Stimulated activated naive CD8-positive, alpha-beta T cell treated with anti-CD3 and anti-CD28 coated beads, Interleukin-15, Interleukin-2, amounts not matched to agents 100 U/mL and 50 U/mL, for 24 hours (primary cell): ENCODE measurements around the gene OPRD1.

ENCODE experiments used
- ATAC-seq: fragments of 150-1000 bp; cut with Tn5 transposase; one replicate; pipeline ENCODE4 v1.10.0; 2021
- DNase-seq: peaks from one replicate; pipeline ENCODE4 v3.0.0; 2021

The OPRD1 gene

GRCh38 chr1:28885977-28886730 lies 74.2 kb downstream of the OPRD1 start:
- no peak for ATAC-seq
- no peak for DNase-seq

- ATAC-seq (peak; percentile 73), DNase-seq (peak; percentile 93)
These were observed 74.9 kb downstream of the OPRD1 start for GRCh38 chr1:28886731-28887418.

DNA sequence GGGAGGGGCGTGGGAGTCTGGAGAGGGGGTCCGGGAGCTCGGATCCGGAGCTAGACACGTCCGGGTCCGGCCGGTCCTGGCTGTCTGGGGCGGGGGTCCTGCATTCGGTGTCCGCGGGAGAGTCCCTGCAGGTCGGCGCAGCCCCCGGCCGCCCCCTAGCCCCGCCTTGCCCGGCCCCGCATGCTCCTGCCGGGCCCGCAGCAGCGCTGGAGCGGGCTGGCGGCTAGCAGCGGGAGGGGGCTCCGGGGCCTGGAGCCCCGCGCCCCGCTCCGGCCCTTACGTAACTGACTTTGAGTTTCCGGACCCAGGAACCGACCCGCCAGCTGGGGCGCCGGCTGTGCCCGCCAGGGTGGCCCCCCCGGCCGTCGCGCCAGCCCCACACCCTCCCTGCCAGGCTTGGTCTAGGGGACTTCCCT lies 75.5 kb downstream of the OPRD1 start:
- ATAC-seq: no peak
- DNase-seq: peak; percentile 53

- no peak for ATAC-seq
- no peak for DNase-seq
These were observed 76.1 kb downstream of the OPRD1 start for GRCh38 chr1:28887835-28888682.

DNA sequence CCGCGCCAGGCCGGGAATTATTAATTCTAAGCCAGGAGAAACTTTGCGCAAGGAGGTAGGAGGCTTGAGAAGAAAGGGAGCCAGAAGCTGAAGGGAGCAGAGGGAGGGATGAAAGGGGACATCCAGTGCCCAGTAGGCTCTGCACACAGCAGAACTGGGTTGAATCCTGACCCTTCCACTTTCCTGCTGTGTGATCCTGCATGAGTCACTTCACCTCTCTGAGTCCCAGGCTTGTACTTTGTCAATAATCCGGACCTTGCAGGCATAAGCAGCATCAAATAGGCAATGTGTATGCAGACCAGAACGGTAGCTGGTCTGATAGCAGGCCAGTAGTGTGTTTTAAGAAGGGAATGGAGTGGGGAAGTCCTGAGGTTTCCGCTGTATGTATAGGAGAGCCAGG lies 76.9 kb downstream of the OPRD1 start:
- no peak for ATAC-seq
- DNase-seq: no peak

GRCh38 chr1:28889357-28889756 lies 77.4 kb downstream of the OPRD1 start:
- DNase-seq: no peak
- no peak for ATAC-seq

DNA sequence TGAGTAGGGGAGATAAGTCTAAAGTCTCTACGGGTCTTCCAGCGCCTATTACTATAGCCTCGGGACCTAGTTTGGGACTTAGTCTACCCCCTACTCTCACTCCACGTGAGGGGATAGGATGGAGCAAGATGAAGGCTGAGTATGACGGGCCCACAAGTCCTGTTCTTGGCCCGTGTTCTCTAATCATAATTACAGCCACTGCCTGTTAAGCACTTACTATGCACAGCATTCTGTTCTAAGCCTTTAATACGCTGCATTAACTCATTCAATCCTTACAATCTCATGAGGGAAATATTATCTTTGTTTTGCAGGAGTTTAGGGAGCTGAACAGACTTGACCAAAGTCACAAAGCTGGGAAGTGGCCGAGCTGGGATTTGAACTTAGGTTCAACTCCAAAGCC lies 78.5 kb downstream of the OPRD1 start:
- DNase-seq: no peak

DNA sequence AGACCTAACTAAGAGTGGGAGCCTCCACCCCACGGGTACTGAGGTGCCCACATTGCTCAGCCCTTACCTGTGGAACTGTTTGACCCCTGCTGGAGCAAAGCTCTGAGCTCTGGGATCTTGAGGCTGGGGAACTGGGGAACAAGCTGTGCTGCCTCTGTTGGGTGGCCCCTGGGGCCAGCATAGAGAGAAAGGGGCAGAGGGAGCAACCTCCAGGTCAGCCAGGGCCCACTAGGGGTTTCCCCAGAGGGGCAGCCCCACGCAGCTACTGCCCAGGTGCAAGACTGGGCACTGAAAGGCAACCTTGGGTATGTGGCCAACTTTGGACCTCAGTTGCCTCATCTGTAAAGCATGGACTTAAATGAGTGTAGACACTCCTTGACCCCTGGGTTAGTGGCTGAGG lies 78.9 kb downstream of the OPRD1 start:
- ATAC-seq (no peak), DNase-seq (no peak)

More for the DNA sequence above, 78.5 kb downstream of the OPRD1 start:
- ATAC-seq: no peak

DNA sequence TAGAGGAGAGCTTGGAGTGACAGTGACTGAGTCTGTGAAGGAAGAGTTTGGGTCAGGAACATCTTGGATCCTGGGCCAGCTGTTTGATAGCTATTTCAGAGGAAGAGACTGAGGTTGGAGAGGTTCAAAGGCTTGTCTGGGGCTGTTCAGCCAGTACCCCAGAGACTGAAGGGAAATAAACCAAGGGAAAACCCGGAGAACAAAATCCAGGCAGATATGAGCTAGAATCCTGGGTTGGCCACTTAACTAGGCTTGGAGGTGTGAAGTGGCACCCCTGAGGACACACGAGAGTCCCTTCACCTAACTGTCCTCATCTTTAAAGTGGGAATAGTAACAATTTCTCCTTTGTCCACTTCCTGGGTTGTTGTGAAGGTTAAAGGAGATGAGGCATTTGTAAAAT lies 79.3 kb downstream of the OPRD1 start:
- DNase-seq (no peak), ATAC-seq (no peak)

- DNase-seq (no peak), ATAC-seq (peak; percentile 24)
These were observed 81.6 kb downstream of the OPRD1 start for GRCh38 chr1:28893403-28894102.

GRCh38 chr1:28894785-28895184 lies 82.8 kb downstream of the OPRD1 start:
- DNase-seq (no peak), ATAC-seq (no peak)

DNA sequence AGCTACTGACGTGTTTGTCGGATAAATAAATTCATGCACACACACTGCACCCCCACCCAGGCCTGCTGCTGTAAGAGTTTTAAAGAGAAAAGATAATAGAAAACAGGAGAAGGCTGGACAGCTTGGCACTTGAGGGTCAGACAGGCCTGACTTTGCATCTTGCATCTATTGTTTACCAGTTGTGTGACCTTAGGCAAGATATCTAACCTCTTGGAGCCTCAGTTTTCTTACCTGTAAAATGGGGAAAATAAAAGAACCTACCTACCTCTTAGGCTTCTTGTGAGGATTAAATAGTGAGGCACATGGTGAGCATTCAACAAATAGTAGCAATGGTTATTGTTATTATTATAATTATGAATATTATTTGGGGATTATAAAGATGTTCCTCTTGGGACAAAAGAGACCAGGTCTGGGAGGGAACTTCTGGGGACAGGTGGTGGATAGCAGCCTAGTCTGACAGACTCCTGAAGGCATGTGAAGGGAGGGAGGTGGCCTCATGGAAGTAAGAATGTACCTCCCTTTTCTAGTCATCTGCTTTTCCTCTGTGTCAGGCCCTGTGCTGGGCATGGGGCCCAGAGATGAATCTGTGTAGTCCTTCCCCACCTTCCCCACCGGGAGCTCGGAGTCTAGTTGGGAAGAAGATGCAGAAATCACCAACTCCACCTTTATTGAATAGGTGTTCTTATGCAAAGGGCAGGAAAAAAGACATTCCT lies 84.1 kb downstream of the OPRD1 start:
- DNase-seq (no peak), ATAC-seq (no peak)

- ATAC-seq (no peak), DNase-seq (no peak)
These were observed 84.6 kb downstream of the OPRD1 start for GRCh38 chr1:28896609-28896986.

DNA sequence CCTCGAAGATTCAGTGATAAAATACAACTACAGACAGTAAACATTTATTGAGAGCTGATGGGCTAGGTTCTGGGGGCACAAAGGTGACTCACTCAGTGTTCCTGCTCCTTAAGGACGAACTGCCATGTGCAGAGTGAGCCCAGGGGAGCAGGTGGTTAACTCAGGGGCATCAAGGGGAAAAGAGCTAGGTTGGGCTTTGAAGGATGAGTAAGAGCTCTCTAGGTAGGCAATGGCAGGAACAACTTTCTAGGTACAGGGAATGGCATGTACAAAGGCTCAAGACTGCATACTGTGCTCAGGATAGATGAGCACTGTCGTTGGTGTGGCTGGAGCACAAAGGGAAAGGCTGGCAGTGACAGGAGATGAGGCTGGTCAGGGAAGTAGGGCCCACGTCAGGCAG lies 85.8 kb downstream of the OPRD1 start:
- DNase-seq: no peak
- no peak for ATAC-seq

DNA sequence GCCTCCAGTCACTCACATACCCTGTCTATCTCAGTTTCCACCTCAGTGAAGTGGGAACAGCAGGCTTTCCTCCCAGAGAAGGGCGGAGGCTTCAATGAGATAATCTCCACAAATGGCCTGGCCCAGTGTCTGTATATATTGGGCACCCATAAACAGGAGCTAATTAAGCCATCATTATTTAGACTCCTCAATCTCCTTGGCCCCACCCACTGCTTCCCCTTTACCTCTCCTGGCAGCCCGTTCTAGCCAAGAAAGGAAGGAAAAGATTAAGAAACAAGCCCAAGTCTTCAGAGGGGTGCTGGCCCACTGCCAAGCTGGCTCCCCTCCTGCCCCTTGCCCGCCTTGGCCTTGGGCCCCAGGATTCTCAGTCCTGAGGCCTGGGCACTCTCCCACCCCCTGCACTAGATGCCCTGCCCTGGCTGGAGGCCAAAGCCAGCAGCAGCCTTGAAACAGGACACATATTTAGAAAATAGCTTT lies 86.5 kb downstream of the OPRD1 start:
- ATAC-seq (no peak), DNase-seq (no peak)

GRCh38 chr1:28899267-28899666 lies 87.3 kb downstream of the OPRD1 start:
- DNase-seq (no peak), ATAC-seq (no peak)

DNA sequence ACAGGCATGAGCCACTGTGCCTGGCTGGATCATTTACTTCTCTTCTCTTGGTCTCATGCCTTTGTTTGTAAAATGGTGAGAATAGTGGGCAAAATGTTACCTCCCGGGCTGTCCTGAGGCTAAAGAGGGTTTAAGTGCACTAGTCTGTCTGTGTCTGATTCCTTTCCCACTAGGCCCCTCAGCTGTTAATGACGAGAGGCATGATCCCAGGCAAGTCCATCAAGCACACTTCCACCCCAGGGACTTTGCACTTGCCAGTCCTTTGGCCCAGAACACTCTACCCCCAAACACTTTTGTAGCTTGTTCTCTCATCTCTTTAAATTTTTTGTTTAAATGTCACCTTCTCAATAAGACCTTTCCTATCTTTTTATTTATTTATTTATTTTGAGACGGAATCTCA lies 88.6 kb downstream of the OPRD1 start:
- no peak for ATAC-seq
- DNase-seq: no peak

DNA sequence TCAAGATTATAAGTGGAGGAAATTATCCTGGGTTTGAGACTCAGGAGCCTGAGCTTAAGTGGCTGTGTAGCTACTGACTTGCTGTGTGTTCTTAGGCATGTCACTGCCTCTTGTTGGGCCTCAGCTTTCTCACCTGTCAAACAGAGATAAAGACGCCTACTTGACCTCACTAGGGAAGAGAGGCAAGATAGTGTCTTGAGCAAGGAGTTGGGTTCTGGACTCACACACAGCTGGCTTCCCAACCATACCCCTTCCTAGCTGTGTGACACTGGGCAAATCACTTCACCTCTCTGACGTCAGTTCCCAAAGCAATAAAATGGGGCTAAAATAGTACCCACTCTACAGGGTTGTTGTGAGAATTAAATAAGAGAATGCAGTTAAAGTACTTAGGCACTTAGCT lies 90.8 kb downstream of the OPRD1 start:
- no peak for DNase-seq
- no peak for ATAC-seq

GRCh38 chr1:28905921-28906666 lies 94.1 kb downstream of the OPRD1 start:
- DNase-seq: no peak
- no peak for ATAC-seq

GRCh38 chr1:28909198-28909597 lies 97.2 kb downstream of the OPRD1 start:
- no peak for ATAC-seq

More at GRCh38 chr1:28909198-28909597, 97.2 kb downstream of the OPRD1 start:
- no peak for DNase-seq
